Measurements from ENCODE around the gene MRPL20. TPM values are rescaled to one million over a fixed set of nuclear protein-coding genes. Genes with fewer than 3 reads are reported as not detected.

MRPL20 gene
- total and polyA plus RNA-seq, 9 of the 15 experiments (the other 6 are each of a cell fraction or from before 2014, with no cell fraction given): 180 to 671 (median 229) TPM

- TF ChIP-seq CHD7 (IDR thresholded peaks at IDR 0.05; ENCODE audit: low read depth, low read length) (peak; percentile 80), SIRT6 (IDR thresholded peaks at IDR 0.05; ENCODE audit: low read depth, low read length) (peak; percentile 16), EZH2 (IDR thresholded peaks at IDR 0.05; ENCODE audit: borderline replicate concordance, low read depth, low read length) (no peak), CBX1 (IDR thresholded peaks at IDR 0.05; ENCODE audit: low read depth) (peak; percentile 90), ZNF184 (CRISPR knock-in tag; IDR thresholded peaks at IDR 0.05) (no peak), FIP1L1 (IDR thresholded peaks at IDR 0.05; ENCODE audit: low read depth, low read length, poor library complexity, severe bottlenecking) (peak; percentile 99), ZNF507 (tag; conservative IDR thresholded peaks at IDR 0.05) (no peak), ZBED1 (IDR thresholded peaks at IDR 0.05) (peak; percentile 74; the same call in 1 of the 2 replicates), PML (IDR thresholded peaks at IDR 0.05; ENCODE audit: low read length) (peak; percentile 68; the same call in 1 of the 2 replicates), ZNF224 (CRISPR knock-in tag; IDR thresholded peaks at IDR 0.05) (no peak), NCOA4 (IDR thresholded peaks at IDR 0.05; ENCODE audit: partially characterized antibody) (no peak), ZNF274 (IDR thresholded peaks at IDR 0.05; ENCODE audit: borderline replicate concordance, low read depth, low read length) (peak; percentile 50; the same call in 1 of the 2 replicates), NFE2 (IDR thresholded peaks at IDR 0.05; ENCODE audit: low read depth) (no peak; the same call in 1 of the 2 replicates)
- TF ChIP-seq, protein P1, sequence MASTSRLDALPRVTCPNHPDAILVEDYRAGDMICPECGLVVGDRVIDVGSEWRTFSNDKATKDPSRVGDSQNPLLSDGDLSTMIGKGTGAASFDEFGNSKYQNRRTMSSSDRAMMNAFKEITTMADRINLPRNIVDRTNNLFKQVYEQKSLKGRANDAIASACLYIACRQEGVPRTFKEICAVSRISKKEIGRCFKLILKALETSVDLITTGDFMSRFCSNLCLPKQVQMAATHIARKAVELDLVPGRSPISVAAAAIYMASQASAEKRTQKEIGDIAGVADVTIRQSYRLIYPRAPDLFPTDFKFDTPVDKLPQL (IDR thresholded peaks at IDR 0.05; ENCODE audit: extremely low read depth, insufficient read length): peak; percentile 18
- TF ChIP-seq, protein P2, sequence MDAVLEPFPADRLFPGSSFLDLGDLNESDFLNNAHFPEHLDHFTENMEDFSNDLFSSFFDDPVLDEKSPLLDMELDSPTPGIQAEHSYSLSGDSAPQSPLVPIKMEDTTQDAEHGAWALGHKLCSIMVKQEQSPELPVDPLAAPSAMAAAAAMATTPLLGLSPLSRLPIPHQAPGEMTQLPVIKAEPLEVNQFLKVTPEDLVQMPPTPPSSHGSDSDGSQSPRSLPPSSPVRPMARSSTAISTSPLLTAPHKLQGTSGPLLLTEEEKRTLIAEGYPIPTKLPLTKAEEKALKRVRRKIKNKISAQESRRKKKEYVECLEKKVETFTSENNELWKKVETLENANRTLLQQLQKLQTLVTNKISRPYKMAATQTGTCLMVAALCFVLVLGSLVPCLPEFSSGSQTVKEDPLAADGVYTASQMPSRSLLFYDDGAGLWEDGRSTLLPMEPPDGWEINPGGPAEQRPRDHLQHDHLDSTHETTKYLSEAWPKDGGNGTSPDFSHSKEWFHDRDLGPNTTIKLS (IDR thresholded peaks at IDR 0.05; ENCODE audit: borderline replicate concordance, low read depth): peak; percentile 99
Measured at GRCh38 chr1:1374929-1375662, 32.0 kb downstream of the MRPL20 start, which contains the start of gene AURKAIP1 (continued).
